GM19372 (cell line): Measurements from ENCODE around the gene CDK14.
A peak's percentile ranks its signal among the peaks of the same experiment; 100 is the strongest.
"Not testable (repeated sequence)": the region's sequence is repeated elsewhere in the genome, so short reads cannot be mapped to it uniquely, and the experiment has no call there.

Experiments
- ATAC-seq: cut with Tn5 transposase; IDR thresholded peaks from one replicate; pipeline ENCODE4 v1.9.1; 2021; ENCODE audit warnings: mild to moderate bottlenecking, low read depth, moderate library complexity; ENCODE audit not compliant: unreplicated experiment

Gene CDK14

GRCh38 chr7:90749262-90749661 lies 153.1 kb downstream of the CDK14 start:
- ATAC-seq = no peak

- ATAC-seq = peak; percentile 70
Observed at GRCh38 chr7:90749774-90750173, 153.7 kb downstream of the CDK14 start.

GRCh38 chr7:90751595-90751994 lies 155.5 kb downstream of the CDK14 start:
- ATAC-seq = no peak

- ATAC-seq = no peak
Observed at GRCh38 chr7:90752051-90752450, 155.9 kb downstream of the CDK14 start.

- ATAC-seq = no peak
Observed at GRCh38 chr7:90755041-90755440, 158.9 kb downstream of the CDK14 start.

GRCh38 chr7:90756366-90756765 lies 160.2 kb downstream of the CDK14 start:
- no peak for ATAC-seq

GRCh38 chr7:90757565-90757950 lies 161.4 kb downstream of the CDK14 start:
- not testable (repeated sequence) for ATAC-seq

- ATAC-seq = no peak
Observed at GRCh38 chr7:90758933-90759562, 162.9 kb downstream of the CDK14 start.

GRCh38 chr7:90759710-90760109 lies 163.6 kb downstream of the CDK14 start:
- no peak for ATAC-seq

GRCh38 chr7:90760892-90761291 lies 164.8 kb downstream of the CDK14 start:
- ATAC-seq = no peak

GRCh38 chr7:90761584-90761983 lies 165.5 kb downstream of the CDK14 start:
- no peak for ATAC-seq

- no peak for ATAC-seq
Observed at GRCh38 chr7:90763108-90763507, 167.0 kb downstream of the CDK14 start.

- no peak for ATAC-seq
Observed at GRCh38 chr7:90764848-90765570, 168.9 kb downstream of the CDK14 start.

- no peak for ATAC-seq
Observed at GRCh38 chr7:90766814-90767564, 170.9 kb downstream of the CDK14 start.

GRCh38 chr7:90768301-90768700 lies 172.2 kb downstream of the CDK14 start:
- no peak for ATAC-seq

GRCh38 chr7:90769036-90769435 lies 172.9 kb downstream of the CDK14 start:
- ATAC-seq = no peak

- not testable (repeated sequence) for ATAC-seq
Observed at GRCh38 chr7:90769566-90769965, 173.4 kb downstream of the CDK14 start.

GRCh38 chr7:90771281-90771680 lies 175.2 kb downstream of the CDK14 start:
- no peak for ATAC-seq

GRCh38 chr7:90772410-90772809 lies 176.3 kb downstream of the CDK14 start:
- no peak for ATAC-seq

GRCh38 chr7:90773269-90773668 lies 177.1 kb downstream of the CDK14 start:
- no peak for ATAC-seq

- no peak for ATAC-seq
Observed at GRCh38 chr7:90774706-90775105, 178.6 kb downstream of the CDK14 start.
